Mucosa of descending colon (tissue), 3 donors: ENCODE results near the gene AGGF1. TPM values are rescaled to one million over a fixed set of nuclear protein-coding genes. Genes with fewer than 3 reads are reported as not detected.

Source experiments
- total RNA-seq, 3 donors: library from RNA; stranded (reverse); fragmentation: NEBNext Ultra II Directional in 2 of 3; extraction: Animal tissue kit (Norgen Biotek cat#: 25700) in 2 of 3; gene quantifications; one replicate each; pipeline versions ENCODE4 v1.2.1 to v1.2.4, GENCODE V29; 2021 to 2023
- donor health status: DM: no; HTN: no; CAD: no; lungs with moderate emphysema.
- donor health status: DM: no; HTN: no; CAD: no.
- donor health status: DM: no; HTN: yes; CAD: no.

AGGF1 gene
- total RNA-seq, 3 donors from 2014 or later: 19.6 to 20.3 (median 20.2) TPM

Other genes with a start within 250 kb of the AGGF1 start
- 100 to 1,000 TPM in 2 of 3 donors, 10 to 100 TPM in 1; 58.1 to 177 (median 128) TPM for gene F2RL1, start 211.4 kb upstream of the AGGF1 start, total RNA-seq
- under 1 TPM in 1 of 3 donors, not detected in 2; 0.78 TPM for gene S100Z, start 180.4 kb upstream of the AGGF1 start, total RNA-seq
- gene CRHBP, start 77.4 kb upstream of the AGGF1 start, total RNA-seq: under 1 TPM in 2 of 3 donors, not detected in 1; 0.57 to 0.84 TPM
- 1 to 10 TPM; 6.3 to 9.0 (median 7.9) TPM for gene ZBED3, start 56.9 kb downstream of the AGGF1 start, total RNA-seq
- gene PDE8B, start 180.3 kb downstream of the AGGF1 start, total RNA-seq: 1 to 10 TPM in 1 of 3 donors, under 1 TPM in 2; 0.52 to 6.9 (median 0.70) TPM